Measurements from ENCODE around the gene RIOK2.

DNA sequence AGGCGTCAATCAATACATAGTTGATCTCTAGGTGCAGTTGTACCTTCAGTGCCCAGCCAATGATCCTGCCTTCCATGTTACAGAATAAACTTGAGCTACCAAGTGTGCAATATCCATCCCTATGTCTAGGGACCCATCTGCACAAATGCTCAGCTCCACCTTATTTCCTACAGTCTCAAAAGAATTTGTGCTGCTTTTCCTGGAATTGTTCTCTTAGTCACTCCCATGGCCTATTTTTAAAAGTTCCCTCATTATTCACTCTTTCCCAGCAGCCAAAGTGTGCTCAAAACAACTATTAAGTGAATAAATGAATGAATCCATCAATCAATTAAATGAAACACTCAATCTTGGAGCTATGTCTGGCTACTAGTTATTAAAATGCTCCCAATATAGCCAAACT, 55.3 kb downstream of the RIOK2 start:
- TF ChIP-seq, protein P1, sequence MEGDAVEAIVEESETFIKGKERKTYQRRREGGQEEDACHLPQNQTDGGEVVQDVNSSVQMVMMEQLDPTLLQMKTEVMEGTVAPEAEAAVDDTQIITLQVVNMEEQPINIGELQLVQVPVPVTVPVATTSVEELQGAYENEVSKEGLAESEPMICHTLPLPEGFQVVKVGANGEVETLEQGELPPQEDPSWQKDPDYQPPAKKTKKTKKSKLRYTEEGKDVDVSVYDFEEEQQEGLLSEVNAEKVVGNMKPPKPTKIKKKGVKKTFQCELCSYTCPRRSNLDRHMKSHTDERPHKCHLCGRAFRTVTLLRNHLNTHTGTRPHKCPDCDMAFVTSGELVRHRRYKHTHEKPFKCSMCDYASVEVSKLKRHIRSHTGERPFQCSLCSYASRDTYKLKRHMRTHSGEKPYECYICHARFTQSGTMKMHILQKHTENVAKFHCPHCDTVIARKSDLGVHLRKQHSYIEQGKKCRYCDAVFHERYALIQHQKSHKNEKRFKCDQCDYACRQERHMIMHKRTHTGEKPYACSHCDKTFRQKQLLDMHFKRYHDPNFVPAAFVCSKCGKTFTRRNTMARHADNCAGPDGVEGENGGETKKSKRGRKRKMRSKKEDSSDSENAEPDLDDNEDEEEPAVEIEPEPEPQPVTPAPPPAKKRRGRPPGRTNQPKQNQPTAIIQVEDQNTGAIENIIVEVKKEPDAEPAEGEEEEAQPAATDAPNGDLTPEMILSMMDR (conservative IDR thresholded peaks at IDR 0.05) = no peak
- TF ChIP-seq ZFX (IDR thresholded peaks at IDR 0.05) = no peak
